Measurements from ENCODE around the gene ALPG. TPM values are rescaled to one million over a fixed set of nuclear protein-coding genes. Genes with fewer than 3 reads are reported as not detected.
A peak's percentile ranks its signal among the peaks of the same experiment; 100 is the strongest.
"Not testable (repeated sequence)": the region's sequence is repeated elsewhere in the genome, so short reads cannot be mapped to it uniquely, and the experiment has no call there.

Gene ALPG
- total RNA-seq, 1 experiment from 2014 or later = 65.3 TPM

DNA sequence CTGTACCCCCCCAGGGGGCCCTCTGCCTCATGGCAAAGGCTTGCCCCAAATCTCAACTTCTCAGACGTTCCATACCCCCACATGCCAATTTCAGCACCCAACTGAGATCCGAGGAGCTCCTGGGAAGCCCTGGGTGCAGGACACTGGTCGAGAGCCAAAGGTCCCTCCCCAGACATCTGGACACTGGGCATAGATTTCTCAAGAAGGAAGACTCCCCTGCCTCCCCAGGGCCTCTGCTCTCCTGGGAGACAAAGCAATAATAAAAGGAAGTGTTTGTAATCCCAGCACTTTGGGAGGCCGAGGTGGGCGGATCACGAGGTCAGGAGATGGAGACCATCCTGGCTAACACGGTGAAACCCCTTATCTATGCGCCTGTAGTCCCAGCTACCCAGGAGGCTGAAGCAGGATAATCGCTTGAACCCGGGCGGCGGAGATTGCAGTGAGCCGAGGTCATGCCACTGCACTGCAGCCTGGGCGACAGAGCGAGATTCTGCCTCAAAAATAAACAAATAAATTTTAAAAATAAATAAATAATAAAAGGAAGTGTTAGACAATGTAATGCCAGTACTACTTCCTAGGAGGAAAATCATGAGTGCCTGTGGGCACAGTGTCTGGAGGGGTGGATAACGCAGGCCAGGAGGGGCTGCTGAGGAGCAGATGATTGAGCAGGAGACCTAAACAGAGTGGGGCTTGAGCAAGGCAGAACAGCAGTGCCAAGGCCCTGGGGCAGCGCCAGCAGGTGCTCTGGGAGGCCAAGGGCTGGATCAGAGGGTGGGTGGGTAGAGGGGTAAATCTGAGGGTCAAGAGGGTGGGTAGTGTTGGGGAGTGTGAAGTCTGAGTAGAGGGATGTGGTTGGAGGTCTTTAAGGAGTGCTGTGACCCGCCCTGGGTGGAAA is 24.1 kb upstream of the ALPG start:
- intact Hi-C loops (cut with micrococcal nuclease; ENCODE audit: unreplicated experiment) = no loop called here
- DNase-seq (ENCODE audit: low read depth, low spot score) = no peak
- no peak for ATAC-seq
- H3K27me3 ChIP-seq (ENCODE audit: control insufficient read depth, insufficient read depth, low read length) = no peaks in the 10 kb centered on the region
- H3K4me1 ChIP-seq (ENCODE audit: control insufficient read depth, insufficient read depth, low read length) = peaks cover 13% of the 10 kb centered on the region
- no peaks in the 10 kb centered on the region for H3K36me3 ChIP-seq (ENCODE audit: control insufficient read depth, insufficient read depth, low read length)
- CTCF ChIA-PET = no interaction called here
- H3K27ac ChIP-seq (ENCODE audit: low read length) = peak overlapping the region; percentile 42; the same call in 1 of the 2 replicates
- no peak overlapping the region for H3K4me3 ChIP-seq (ENCODE audit: low read depth in 2 of 2, low read length in 2 of 2)
- no peaks in the 10 kb centered on the region for H3K9me3 ChIP-seq (ENCODE audit: control insufficient read depth, insufficient read depth, low read depth, low read length)
- BruUV-seq (replicated peaks) = no TSS peak
- no peak for TF ChIP-seq POLR2AphosphoS5 (IDR thresholded peaks at IDR 0.05; ENCODE audit: low read depth, low read length)
- TF ChIP-seq TCF7L2 (IDR thresholded peaks at IDR 0.05; ENCODE audit: low read depth, low read length) = no peak
- TF ChIP-seq, protein P1, sequence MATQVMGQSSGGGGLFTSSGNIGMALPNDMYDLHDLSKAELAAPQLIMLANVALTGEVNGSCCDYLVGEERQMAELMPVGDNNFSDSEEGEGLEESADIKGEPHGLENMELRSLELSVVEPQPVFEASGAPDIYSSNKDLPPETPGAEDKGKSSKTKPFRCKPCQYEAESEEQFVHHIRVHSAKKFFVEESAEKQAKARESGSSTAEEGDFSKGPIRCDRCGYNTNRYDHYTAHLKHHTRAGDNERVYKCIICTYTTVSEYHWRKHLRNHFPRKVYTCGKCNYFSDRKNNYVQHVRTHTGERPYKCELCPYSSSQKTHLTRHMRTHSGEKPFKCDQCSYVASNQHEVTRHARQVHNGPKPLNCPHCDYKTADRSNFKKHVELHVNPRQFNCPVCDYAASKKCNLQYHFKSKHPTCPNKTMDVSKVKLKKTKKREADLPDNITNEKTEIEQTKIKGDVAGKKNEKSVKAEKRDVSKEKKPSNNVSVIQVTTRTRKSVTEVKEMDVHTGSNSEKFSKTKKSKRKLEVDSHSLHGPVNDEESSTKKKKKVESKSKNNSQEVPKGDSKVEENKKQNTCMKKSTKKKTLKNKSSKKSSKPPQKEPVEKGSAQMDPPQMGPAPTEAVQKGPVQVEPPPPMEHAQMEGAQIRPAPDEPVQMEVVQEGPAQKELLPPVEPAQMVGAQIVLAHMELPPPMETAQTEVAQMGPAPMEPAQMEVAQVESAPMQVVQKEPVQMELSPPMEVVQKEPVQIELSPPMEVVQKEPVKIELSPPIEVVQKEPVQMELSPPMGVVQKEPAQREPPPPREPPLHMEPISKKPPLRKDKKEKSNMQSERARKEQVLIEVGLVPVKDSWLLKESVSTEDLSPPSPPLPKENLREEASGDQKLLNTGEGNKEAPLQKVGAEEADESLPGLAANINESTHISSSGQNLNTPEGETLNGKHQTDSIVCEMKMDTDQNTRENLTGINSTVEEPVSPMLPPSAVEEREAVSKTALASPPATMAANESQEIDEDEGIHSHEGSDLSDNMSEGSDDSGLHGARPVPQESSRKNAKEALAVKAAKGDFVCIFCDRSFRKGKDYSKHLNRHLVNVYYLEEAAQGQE (IDR thresholded peaks at IDR 0.05; ENCODE audit: insufficient read depth in 1 of 2, low read depth in 2 of 2, low read length in 1 of 2) = no peak
- TF ChIP-seq, protein P2, sequence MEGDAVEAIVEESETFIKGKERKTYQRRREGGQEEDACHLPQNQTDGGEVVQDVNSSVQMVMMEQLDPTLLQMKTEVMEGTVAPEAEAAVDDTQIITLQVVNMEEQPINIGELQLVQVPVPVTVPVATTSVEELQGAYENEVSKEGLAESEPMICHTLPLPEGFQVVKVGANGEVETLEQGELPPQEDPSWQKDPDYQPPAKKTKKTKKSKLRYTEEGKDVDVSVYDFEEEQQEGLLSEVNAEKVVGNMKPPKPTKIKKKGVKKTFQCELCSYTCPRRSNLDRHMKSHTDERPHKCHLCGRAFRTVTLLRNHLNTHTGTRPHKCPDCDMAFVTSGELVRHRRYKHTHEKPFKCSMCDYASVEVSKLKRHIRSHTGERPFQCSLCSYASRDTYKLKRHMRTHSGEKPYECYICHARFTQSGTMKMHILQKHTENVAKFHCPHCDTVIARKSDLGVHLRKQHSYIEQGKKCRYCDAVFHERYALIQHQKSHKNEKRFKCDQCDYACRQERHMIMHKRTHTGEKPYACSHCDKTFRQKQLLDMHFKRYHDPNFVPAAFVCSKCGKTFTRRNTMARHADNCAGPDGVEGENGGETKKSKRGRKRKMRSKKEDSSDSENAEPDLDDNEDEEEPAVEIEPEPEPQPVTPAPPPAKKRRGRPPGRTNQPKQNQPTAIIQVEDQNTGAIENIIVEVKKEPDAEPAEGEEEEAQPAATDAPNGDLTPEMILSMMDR (IDR thresholded peaks at IDR 0.05) = no peak
- TF ChIP-seq SIN3A (IDR thresholded peaks at IDR 0.05; ENCODE audit: borderline replicate concordance, insufficient read depth, low read depth, low read length) = no peak
- in situ Hi-C loops (cut with HindIII; ENCODE audit: low pct_unique_long_range_greater_than_20kb, low sequenced_read_pairs) = no loop called here
- POLR2A ChIA-PET = no interaction called here

- in situ Hi-C loops (cut with HindIII; ENCODE audit: low pct_unique_long_range_greater_than_20kb, low sequenced_read_pairs) (no loop called here), intact Hi-C loops (cut with micrococcal nuclease; ENCODE audit: unreplicated experiment) (no loop called here)
- DNase-seq (ENCODE audit: low read depth, low spot score) (no peak), ATAC-seq (no peak)
- CTCF ChIA-PET = interaction anchor here (0.6 to 1.3 kb wide), 2 partner anchors 17 to 58 kb away, joined by 3 read pairs; no protein-coding TSS in a partner anchor
- TF ChIP-seq, protein P1 (IDR thresholded peaks at IDR 0.05; ENCODE audit: insufficient read depth in 1 of 2, low read depth in 2 of 2, low read length in 1 of 2) = no peak
- TF ChIP-seq POLR2AphosphoS5 (IDR thresholded peaks at IDR 0.05; ENCODE audit: low read depth, low read length) = no peak
- no peak for TF ChIP-seq SIN3A (IDR thresholded peaks at IDR 0.05; ENCODE audit: borderline replicate concordance, insufficient read depth, low read depth, low read length)
- TF ChIP-seq TCF7L2 (IDR thresholded peaks at IDR 0.05; ENCODE audit: low read depth, low read length) = no peak
- TF ChIP-seq, protein P2 (IDR thresholded peaks at IDR 0.05) = no peak
- BruUV-seq (replicated peaks) = no TSS peak
- H3K4me1 ChIP-seq (ENCODE audit: control insufficient read depth, insufficient read depth, low read length) = peaks cover 13% of the 10 kb centered on the region
- H3K9me3 ChIP-seq (ENCODE audit: control insufficient read depth, insufficient read depth, low read depth, low read length) = no peaks in the 10 kb centered on the region
- H3K27me3 ChIP-seq (ENCODE audit: control insufficient read depth, insufficient read depth, low read length) = no peaks in the 10 kb centered on the region
- no peak overlapping the region for H3K4me3 ChIP-seq (ENCODE audit: low read depth in 2 of 2, low read length in 2 of 2)
- H3K27ac ChIP-seq (ENCODE audit: low read length) = peak overlapping the region; percentile 20; the same call in 1 of the 2 replicates
- POLR2A ChIA-PET = no interaction called here
- no peaks in the 10 kb centered on the region for H3K36me3 ChIP-seq (ENCODE audit: control insufficient read depth, insufficient read depth, low read length)
These were observed 22.2 kb upstream of the ALPG start for GRCh38 chr2:232384466-232384865.

DNA sequence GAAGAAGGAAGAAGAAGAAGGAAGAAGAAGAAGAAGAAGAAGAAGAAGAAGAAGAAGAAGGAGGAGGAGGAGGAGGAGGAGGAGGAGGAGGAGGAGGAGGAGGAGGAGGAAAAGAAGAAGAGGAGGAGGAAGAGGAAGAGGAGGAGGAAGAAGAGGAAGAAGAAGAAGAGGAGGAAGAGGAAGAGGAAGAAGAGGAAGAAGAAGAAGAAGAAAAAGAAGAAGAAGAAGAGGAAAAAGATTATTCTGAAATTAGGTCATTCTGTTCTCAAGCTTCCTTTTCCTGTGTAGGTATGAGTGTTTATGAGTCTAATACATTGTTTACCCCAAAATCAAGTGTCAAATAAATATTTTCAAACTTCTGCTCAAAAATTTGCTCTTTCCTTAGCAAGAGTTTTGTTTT is 21.6 kb upstream of the ALPG start:
- intact Hi-C loops (cut with micrococcal nuclease; ENCODE audit: unreplicated experiment); ATAC-seq; H3K27me3 ChIP-seq (ENCODE audit: control insufficient read depth, insufficient read depth, low read length); H3K9me3 ChIP-seq (ENCODE audit: control insufficient read depth, insufficient read depth, low read depth, low read length); DNase-seq (ENCODE audit: low read depth, low spot score); H3K36me3 ChIP-seq (ENCODE audit: control insufficient read depth, insufficient read depth, low read length); in situ Hi-C loops (cut with HindIII; ENCODE audit: low pct_unique_long_range_greater_than_20kb, low sequenced_read_pairs); H3K4me3 ChIP-seq (ENCODE audit: low read depth in 2 of 2, low read length in 2 of 2); POLR2A ChIA-PET; BruUV-seq (replicated peaks): not testable (repeated sequence)
- H3K27ac ChIP-seq (ENCODE audit: low read length) = peak overlapping the region; percentile 76
- CTCF ChIA-PET = interaction anchor here (0.6 to 1.3 kb wide), 2 partner anchors 18 to 58 kb away, joined by 3 read pairs; no protein-coding TSS in a partner anchor
- H3K4me1 ChIP-seq (ENCODE audit: control insufficient read depth, insufficient read depth, low read length) = peaks cover 13% of the 10 kb centered on the region
